ENCODE results near the gene DPF3.

DNA sequence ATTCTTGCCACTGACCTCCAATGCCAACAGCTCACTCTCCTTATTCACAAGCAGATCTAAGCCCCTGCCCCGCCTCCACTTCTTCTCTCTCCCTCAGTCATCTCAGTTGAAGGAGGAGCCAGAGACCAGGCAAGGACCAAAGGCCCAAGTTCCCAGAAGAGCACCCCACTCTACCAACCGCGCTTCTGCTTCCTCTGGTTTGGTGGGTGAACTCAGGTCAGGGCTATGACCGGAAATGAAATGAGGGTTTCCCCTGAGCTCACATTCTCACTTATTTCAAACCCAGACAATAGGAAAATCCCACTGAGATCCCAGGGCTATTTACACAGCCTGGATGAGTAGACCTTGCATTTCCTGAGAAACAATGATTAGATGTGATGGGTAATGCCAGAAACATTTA lies 9.9 kb downstream of the DPF3 start:
- TF ChIP-seq, protein P1, sequence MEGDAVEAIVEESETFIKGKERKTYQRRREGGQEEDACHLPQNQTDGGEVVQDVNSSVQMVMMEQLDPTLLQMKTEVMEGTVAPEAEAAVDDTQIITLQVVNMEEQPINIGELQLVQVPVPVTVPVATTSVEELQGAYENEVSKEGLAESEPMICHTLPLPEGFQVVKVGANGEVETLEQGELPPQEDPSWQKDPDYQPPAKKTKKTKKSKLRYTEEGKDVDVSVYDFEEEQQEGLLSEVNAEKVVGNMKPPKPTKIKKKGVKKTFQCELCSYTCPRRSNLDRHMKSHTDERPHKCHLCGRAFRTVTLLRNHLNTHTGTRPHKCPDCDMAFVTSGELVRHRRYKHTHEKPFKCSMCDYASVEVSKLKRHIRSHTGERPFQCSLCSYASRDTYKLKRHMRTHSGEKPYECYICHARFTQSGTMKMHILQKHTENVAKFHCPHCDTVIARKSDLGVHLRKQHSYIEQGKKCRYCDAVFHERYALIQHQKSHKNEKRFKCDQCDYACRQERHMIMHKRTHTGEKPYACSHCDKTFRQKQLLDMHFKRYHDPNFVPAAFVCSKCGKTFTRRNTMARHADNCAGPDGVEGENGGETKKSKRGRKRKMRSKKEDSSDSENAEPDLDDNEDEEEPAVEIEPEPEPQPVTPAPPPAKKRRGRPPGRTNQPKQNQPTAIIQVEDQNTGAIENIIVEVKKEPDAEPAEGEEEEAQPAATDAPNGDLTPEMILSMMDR (IDR thresholded peaks at IDR 0.05), result no peak
- TF ChIP-seq POLR2AphosphoS5 (IDR thresholded peaks at IDR 0.05), result no peak
